C4-2B (cell line): ENCODE measurements around the gene NRG3.

Experiments
- ZFX ChIP-seq: fragments of 450-650 bp; IDR thresholded peaks from 2 replicates; pipeline ENCODE4 v1.6.1; 2017
- TF ChIP-seq, protein P1 (sequence below): fragments of 450-650 bp; conservative IDR thresholded peaks from 2 replicates; pipeline ENCODE4 v1.5.1; 2017; ENCODE audit warnings: mild to moderate bottlenecking

DNA sequence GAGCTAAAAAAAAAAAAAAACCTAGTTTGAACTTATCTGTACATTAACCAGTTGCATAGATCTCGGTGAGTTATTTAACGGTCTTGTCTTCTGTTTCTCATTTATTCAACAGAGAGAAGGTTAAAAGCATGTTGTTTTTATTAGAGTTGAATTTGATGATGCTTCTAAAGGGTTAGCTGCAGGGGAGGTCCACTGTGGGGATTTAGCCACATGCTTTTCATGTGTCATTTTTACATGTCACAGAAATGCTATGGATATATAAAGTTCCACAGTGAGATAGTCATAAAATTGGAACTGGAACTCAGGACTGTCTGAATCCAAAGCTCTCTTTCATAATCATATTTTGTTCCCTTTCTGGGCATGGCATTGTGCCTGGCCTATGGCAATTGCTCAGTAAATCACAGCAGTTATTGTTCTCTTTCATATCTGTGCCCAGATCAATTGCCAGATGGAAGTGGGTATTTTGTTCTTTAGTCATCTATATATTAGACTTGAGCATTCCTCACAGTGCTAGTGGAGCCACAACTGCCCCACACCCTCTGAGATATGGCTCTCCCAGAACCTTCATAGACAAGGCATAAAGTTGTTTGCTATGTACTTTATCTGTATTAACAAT, 578.8 kb downstream of the NRG3 start:
- TF ChIP-seq, protein P1, sequence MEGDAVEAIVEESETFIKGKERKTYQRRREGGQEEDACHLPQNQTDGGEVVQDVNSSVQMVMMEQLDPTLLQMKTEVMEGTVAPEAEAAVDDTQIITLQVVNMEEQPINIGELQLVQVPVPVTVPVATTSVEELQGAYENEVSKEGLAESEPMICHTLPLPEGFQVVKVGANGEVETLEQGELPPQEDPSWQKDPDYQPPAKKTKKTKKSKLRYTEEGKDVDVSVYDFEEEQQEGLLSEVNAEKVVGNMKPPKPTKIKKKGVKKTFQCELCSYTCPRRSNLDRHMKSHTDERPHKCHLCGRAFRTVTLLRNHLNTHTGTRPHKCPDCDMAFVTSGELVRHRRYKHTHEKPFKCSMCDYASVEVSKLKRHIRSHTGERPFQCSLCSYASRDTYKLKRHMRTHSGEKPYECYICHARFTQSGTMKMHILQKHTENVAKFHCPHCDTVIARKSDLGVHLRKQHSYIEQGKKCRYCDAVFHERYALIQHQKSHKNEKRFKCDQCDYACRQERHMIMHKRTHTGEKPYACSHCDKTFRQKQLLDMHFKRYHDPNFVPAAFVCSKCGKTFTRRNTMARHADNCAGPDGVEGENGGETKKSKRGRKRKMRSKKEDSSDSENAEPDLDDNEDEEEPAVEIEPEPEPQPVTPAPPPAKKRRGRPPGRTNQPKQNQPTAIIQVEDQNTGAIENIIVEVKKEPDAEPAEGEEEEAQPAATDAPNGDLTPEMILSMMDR: no peak
- no peak for TF ChIP-seq ZFX
